ENCODE measurements around the gene ADA. TPM values are rescaled to one million over a fixed set of nuclear protein-coding genes. Genes with fewer than 3 reads are reported as not detected.

ADA gene
- total RNA-seq, 4 donors from 2014 or later: 4.0 to 13.9 (median 7.1) TPM

DNA sequence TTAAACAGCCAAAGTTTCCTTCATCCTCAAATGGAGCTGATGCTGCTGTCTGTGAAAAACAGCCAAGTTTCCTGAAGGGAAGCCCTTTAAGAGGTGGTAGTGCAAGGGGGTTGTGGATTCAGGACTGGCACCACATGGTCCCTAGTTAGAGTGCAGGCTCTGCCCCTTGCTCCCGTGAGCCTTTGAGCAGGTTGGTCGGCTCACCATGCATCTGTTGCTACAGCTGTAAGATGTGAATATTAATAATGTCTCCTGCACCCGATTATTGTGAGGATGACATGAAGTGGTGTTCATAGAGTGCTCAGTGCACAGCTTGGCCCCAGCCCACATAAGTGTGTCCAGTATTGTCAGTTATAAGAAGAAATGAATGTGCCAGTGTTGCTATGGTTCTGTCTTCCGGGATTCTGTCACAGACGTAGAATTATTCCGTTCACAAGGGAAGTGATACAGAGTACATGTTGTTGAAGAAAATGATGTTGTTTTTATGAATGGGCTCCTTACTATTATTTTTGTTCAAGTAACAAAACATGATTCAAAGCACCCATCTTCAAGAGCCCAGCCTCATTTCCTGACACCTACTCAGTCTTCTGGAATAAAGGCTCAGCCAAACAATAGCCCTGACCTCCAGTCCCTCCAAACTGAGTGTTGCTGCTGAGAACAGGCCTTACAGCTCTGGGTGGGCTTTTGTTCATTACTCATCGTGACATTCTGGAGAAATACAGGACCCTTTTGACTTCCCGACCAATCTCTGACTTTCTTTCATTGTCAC lies 72.0 kb downstream of the ADA start:
- DNase-seq: no peak
- intact Hi-C loops (cut with DNase I): no loop called here
- no peak for TF ChIP-seq POLR2A (IDR thresholded peaks at IDR 0.05)
- TF ChIP-seq, protein P1, sequence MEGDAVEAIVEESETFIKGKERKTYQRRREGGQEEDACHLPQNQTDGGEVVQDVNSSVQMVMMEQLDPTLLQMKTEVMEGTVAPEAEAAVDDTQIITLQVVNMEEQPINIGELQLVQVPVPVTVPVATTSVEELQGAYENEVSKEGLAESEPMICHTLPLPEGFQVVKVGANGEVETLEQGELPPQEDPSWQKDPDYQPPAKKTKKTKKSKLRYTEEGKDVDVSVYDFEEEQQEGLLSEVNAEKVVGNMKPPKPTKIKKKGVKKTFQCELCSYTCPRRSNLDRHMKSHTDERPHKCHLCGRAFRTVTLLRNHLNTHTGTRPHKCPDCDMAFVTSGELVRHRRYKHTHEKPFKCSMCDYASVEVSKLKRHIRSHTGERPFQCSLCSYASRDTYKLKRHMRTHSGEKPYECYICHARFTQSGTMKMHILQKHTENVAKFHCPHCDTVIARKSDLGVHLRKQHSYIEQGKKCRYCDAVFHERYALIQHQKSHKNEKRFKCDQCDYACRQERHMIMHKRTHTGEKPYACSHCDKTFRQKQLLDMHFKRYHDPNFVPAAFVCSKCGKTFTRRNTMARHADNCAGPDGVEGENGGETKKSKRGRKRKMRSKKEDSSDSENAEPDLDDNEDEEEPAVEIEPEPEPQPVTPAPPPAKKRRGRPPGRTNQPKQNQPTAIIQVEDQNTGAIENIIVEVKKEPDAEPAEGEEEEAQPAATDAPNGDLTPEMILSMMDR (IDR thresholded peaks at IDR 0.05): no peak
- no peak overlapping the region for H3K4me3 ChIP-seq (replicated peaks in 1 of 3)
- no peaks in the 10 kb centered on the region for H3K9me3 ChIP-seq
- H3K27me3 ChIP-seq: no peaks in the 10 kb centered on the region
- peak overlapping the region in 2 of 3 donors; percentile 54 to 78 for H3K27ac ChIP-seq
- H3K4me1 ChIP-seq: peaks cover 10 to 34% of the 10 kb centered on the region in 2 donors
- H3K36me3 ChIP-seq: no peaks in the 10 kb centered on the region
- WGBS, 2 donors: 77 to 85% methylated on average over 8 of the region's 8 CpGs

- no peaks in the 10 kb centered on the region for H3K36me3 ChIP-seq
- no peak for DNase-seq
- no peaks in the 10 kb centered on the region for H3K27me3 ChIP-seq
- intact Hi-C loops (cut with DNase I): no loop called here
- H3K27ac ChIP-seq: peak overlapping the region in 2 of 3 donors; percentile 34 to 37
- no peaks in the 10 kb centered on the region for H3K9me3 ChIP-seq
- peaks cover 17 to 53% of the 10 kb centered on the region in 2 donors for H3K4me1 ChIP-seq
- H3K4me3 ChIP-seq (replicated peaks in 1 of 3): no peak overlapping the region
- TF ChIP-seq, protein P1 (IDR thresholded peaks at IDR 0.05): peak in 1 of 6 experiments; percentile 4
- no peak for TF ChIP-seq POLR2A (IDR thresholded peaks at IDR 0.05)
- 63 to 72% methylated on average over 3 of the region's 3 CpGs for WGBS, 2 donors
Observed at GRCh38 chr20:44576297-44576696, 75.2 kb downstream of the ADA start.

- no peak for TF ChIP-seq POLR2A (IDR thresholded peaks at IDR 0.05)
- TF ChIP-seq, protein P1 (IDR thresholded peaks at IDR 0.05): no peak
- DNase-seq: no peak
- Histone ChIP-seq H3K27me3 (no peaks in the 10 kb centered on the region), H3K36me3 (no peaks in the 10 kb centered on the region), H3K4me1 (peaks cover 15 to 42% of the 10 kb centered on the region in 2 donors), H3K27ac (peak overlapping the region in 1 of 3 donors; percentile 78), H3K4me3 (replicated peaks in 1 of 3) (no peak overlapping the region), H3K9me3 (no peaks in the 10 kb centered on the region)
- WGBS, 2 donors: 97 to 99% methylated on average over 4 of the region's 4 CpGs
- intact Hi-C loops (cut with DNase I): no loop called here
Observed at GRCh38 chr20:44574372-44574771, 77.1 kb downstream of the ADA start.

DNA sequence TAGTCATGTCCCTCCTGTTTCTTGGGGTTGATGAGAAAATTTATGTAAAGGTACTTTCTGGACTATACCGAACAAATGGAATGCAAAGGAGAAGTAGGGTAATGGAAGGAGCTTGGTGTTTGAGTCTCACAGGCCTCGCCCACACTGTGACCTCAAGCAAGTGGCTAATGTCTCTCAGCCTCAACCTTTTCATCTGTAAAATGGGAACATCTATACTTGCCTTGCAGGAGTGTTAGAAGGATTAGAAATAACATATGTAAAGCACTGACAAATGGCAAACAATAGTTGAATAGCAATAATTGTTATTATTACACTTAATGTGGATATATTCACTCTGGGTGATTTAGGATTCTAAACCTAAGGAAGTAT lies 78.0 kb downstream of the ADA start:
- Histone ChIP-seq H3K36me3 (no peaks in the 10 kb centered on the region), H3K27ac (peak overlapping the region; percentile 73 to 82 (median 78)), H3K4me3 (replicated peaks in 1 of 3) (no peak overlapping the region), H3K27me3 (no peaks in the 10 kb centered on the region), H3K9me3 (no peaks in the 10 kb centered on the region), H3K4me1 (peaks cover 15 to 42% of the 10 kb centered on the region in 2 donors)
- DNase-seq: no peak
- intact Hi-C loops (cut with DNase I): no loop called here
- no peak for TF ChIP-seq POLR2A (IDR thresholded peaks at IDR 0.05)
- TF ChIP-seq, protein P1 (IDR thresholded peaks at IDR 0.05): no peak
- WGBS, 2 donors: 91 to 93% methylated on average over 2 of the region's 2 CpGs
